Gastroesophageal sphincter (tissue), 4 donors: ENCODE data around the gene FBXW8. TPM values are rescaled to one million over a fixed set of nuclear protein-coding genes. Genes with fewer than 3 reads are reported as not detected.

Experiments used
- ATAC-seq: fragments of 150-250 bp; one replicate; pipeline ENCODE4 v1.9.1; 2016; ENCODE audit warnings: mild to moderate bottlenecking, moderate library complexity
- H3K27ac ChIP-seq, 4 donors: fragments of 200-600 bp; sonication (generic) in 3 of 4; 1 replicate in 3 of 4; 2 replicates in 1 of 4; pipeline ENCODE4 v1.5.1; 2016 to 2019
- H3K27me3 ChIP-seq: fragments of 200-600 bp; sonication (generic); one replicate; pipeline ENCODE4 v1.5.1; 2019
- H3K36me3 ChIP-seq, 2 donors: fragments of 200-600 bp; sonication (generic); one replicate each; pipeline ENCODE4 v1.5.1; 2019; ENCODE audit warnings: control low read depth in 1 of 2
- H3K4me1 ChIP-seq, 3 donors: fragments of 200-600 bp; sonication (generic); 1 replicate in 2 of 3; 2 replicates in 1 of 3; pipeline ENCODE4 v1.5.1; 2016 to 2019; ENCODE audit warnings: control low read depth in 2 of 3
- H3K4me3 ChIP-seq, 2 donors: fragments of 200-600 bp; sonication (generic); one replicate each; pipeline ENCODE4 v1.5.1; 2019; ENCODE audit warnings: mild to moderate bottlenecking in 1 of 2, moderate library complexity in 1 of 2
- H3K9me3 ChIP-seq, 3 donors: fragments of 200-600 bp; sonication (generic); one replicate each; pipeline ENCODE4 v1.5.1; 2017 to 2019; ENCODE audit warnings: control low read depth in 2 of 3
- CTCF ChIP-seq, 4 experiments: fragments of 200-600 bp in 2 of 4; fragments of 450-650 bp in 2 of 4; sonication (generic) in 1 of 4; IDR thresholded peaks; one replicate each; pipeline ENCODE4 v1.5.1; 2017 to 2019; ENCODE audit warnings: antibody characterized with exemption in 4 of 4, mild to moderate bottlenecking in 2 of 4, moderate library complexity in 2 of 4
- EP300 ChIP-seq: sonication (generic); formaldehyde crosslinking; IDR thresholded peaks from one replicate; pipeline ENCODE4 v1.6.1; 2017; ENCODE audit warnings: antibody characterized with exemption, mild to moderate bottlenecking
- POLR2A ChIP-seq, 2 donors: fragments of 450-650 bp; IDR thresholded peaks; one replicate each; pipeline ENCODE4 v1.6.1; 2017; ENCODE audit warnings: antibody characterized with exemption in 2 of 2, mild to moderate bottlenecking in 2 of 2, moderate library complexity in 1 of 2
- POLR2AphosphoS5 ChIP-seq: sonication (generic); formaldehyde crosslinking; IDR thresholded peaks from one replicate; pipeline ENCODE4 v1.6.1; 2017; ENCODE audit warnings: antibody characterized with exemption
- WGBS, 2 donors: methylation state at CpG; one replicate each; pipeline ENCODE4 v1.1.5; 2018; ENCODE audit warnings: low coverage in 1 of 2; 5-methylcytosine and 5-hydroxymethylcytosine counted together
- total RNA-seq, 4 donors: library from RNA; depleted of rRNA; stranded (reverse); fragments of >200 nt; gene quantifications; one replicate each; pipeline ENCODE4 v1.1.0, GENCODE V29; 2016

FBXW8 gene
- total RNA-seq, 4 donors from 2014 or later, result 10.1 to 17.9 (median 13.7) TPM

- peak overlapping the region in 1 of 2 donors; percentile 49 for H3K4me3 ChIP-seq
- WGBS, 2 donors, result 0 to 6% methylated on average over 1 to 3 of the region's 29 CpGs
- peaks cover 90% of the 10 kb centered on the region for H3K27me3 ChIP-seq
- TF ChIP-seq POLR2AphosphoS5, result no peak
- H3K27ac ChIP-seq, result no peak overlapping the region
- H3K36me3 ChIP-seq, result no peaks in the 10 kb centered on the region
- ATAC-seq, result no peak
- peaks cover 0 to 45% (median 23%) of the 10 kb centered on the region in 3 donors for H3K4me1 ChIP-seq
- H3K9me3 ChIP-seq, result no peaks in the 10 kb centered on the region
These were observed 28.8 kb upstream of the FBXW8 start for GRCh38 chr12:116881877-116882507.

- H3K4me3 ChIP-seq, result no peak overlapping the region
- no peak for ATAC-seq
These were observed 28.0 kb upstream of the FBXW8 start for GRCh38 chr12:116882742-116883141.

GRCh38 chr12:116884871-116885270 is 25.9 kb upstream of the FBXW8 start:
- Histone ChIP-seq H3K4me1 (peaks cover 0 to 28% (median 12%) of the 10 kb centered on the region in 3 donors), H3K9me3 (no peaks in the 10 kb centered on the region), H3K36me3 (no peaks in the 10 kb centered on the region), H3K4me3 (no peak overlapping the region), H3K27me3 (peaks cover 75% of the 10 kb centered on the region), H3K27ac (no peak overlapping the region)
- 86 to 92% methylated on average over 1 to 2 of the region's 3 CpGs for whole genome bisulfite sequencing, 2 donors
- no peak for ATAC-seq
- TF ChIP-seq EP300 (no peak), CTCF (IDR thresholded peaks at IDR 0.05) (no peak), POLR2A (IDR thresholded peaks at IDR 0.05) (no peak), POLR2AphosphoS5 (no peak)

More at GRCh38 chr12:116882742-116883141, 28.0 kb upstream of the FBXW8 start:
- TF ChIP-seq CTCF (IDR thresholded peaks at IDR 0.05), result peak in 1 of 4 experiments; percentile 47
- no peak for TF ChIP-seq POLR2A (IDR thresholded peaks at IDR 0.05)
- Histone ChIP-seq H3K4me1 (peaks cover 0 to 45% (median 23%) of the 10 kb centered on the region in 3 donors), H3K9me3 (no peaks in the 10 kb centered on the region), H3K27me3 (peaks cover 89% of the 10 kb centered on the region), H3K27ac (no peak overlapping the region), H3K36me3 (no peaks in the 10 kb centered on the region)
- 13 to 27% methylated on average over 6 of the region's 6 CpGs for whole genome bisulfite sequencing, 2 donors

- H3K27me3 ChIP-seq, result peaks cover 68% of the 10 kb centered on the region
- H3K4me1 ChIP-seq, result peaks cover 0 to 21% (median 12%) of the 10 kb centered on the region in 3 donors
- no peak for ATAC-seq
- 20% methylated on average over 1 of the region's 2 CpGs; no CpG with 5 or more reads in 1 of the 2 donors for WGBS, 2 donors
- no peaks in the 10 kb centered on the region for H3K36me3 ChIP-seq
- no peak overlapping the region for H3K4me3 ChIP-seq
- TF ChIP-seq CTCF (IDR thresholded peaks at IDR 0.05), result no peak
- TF ChIP-seq EP300, result no peak
- TF ChIP-seq POLR2AphosphoS5, result no peak
- TF ChIP-seq POLR2A (IDR thresholded peaks at IDR 0.05), result no peak
- H3K9me3 ChIP-seq, result no peaks in the 10 kb centered on the region
- H3K27ac ChIP-seq, result no peak overlapping the region
These were observed 25.3 kb upstream of the FBXW8 start for GRCh38 chr12:116885491-116885890.

- Histone ChIP-seq H3K4me1 (peaks cover 0 to 4% (median 0%) of the 10 kb centered on the region in 3 donors), H3K4me3 (no peak overlapping the region), H3K27me3 (peaks cover 51% of the 10 kb centered on the region), H3K36me3 (no peaks in the 10 kb centered on the region), H3K27ac (no peak overlapping the region), H3K9me3 (no peaks in the 10 kb centered on the region)
- ATAC-seq, result no peak
- WGBS, 2 donors, result 75 to 100% methylated on average over 1 of the region's 1 CpG
- TF ChIP-seq POLR2A (IDR thresholded peaks at IDR 0.05), result no peak
- TF ChIP-seq EP300, result no peak
- no peak for TF ChIP-seq POLR2AphosphoS5
- no peak for TF ChIP-seq CTCF (IDR thresholded peaks at IDR 0.05)
These were observed 23.5 kb upstream of the FBXW8 start for GRCh38 chr12:116887244-116887643.
